ENCODE data around the gene CHST2.
"Not testable (repeated sequence)": the region's sequence is repeated elsewhere in the genome, so short reads cannot be mapped to it uniquely, and the experiment has no call there.

CHST2 gene

DNA sequence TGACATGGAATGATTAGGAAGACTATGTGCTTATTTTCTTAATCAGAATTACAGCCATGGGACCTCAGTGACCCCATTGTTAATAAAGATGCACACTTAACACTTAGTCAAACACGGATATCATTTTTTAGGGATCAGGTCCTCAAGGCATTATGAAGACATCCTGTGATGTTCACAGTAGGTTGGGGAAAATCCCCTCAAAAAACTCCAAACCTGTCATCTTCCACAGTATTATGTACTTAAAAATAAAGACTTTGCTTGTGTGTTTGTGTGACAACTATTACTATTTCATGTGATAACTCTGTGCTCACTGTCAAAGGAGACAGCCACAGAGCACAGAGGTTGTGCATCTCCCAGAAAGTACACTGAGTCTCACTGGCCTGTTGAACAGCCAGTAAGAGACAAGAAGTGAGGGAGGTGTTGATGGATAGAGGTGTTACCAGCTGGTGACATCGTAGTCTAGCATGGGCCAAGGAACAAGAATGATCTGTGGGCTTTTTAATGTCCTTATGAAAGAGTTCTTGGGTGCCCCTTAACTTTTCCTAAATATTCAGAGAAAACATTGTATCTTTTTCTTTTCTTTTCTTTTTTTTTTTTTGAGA is 18.0 kb downstream of the CHST2 start:
- no peak for DNase-seq

- DNase-seq, result no peak
Measured at GRCh38 chr3:143138953-143139352, 19.4 kb downstream of the CHST2 start.

DNA sequence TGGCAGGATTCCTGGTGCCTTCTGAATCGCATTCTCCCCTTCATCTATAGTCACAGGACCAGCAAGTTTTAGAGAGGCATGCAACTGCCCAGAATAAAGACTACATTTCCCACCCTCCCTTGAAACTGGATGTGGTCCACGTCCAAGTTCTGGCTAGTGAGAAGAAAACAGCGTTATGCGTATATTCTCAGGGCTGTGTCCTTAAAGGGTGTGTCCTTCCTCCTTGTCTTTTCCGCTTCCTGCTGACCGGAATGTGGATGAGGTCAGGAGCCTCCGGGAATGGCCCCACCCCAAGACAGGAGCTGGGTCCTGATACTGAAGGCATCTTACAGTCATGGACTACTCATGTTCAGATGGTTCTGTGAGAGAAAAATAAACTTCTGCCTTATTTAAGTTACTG is 20.2 kb downstream of the CHST2 start:
- DNase-seq, result peak in 1 of 2 experiments; percentile 20

- DNase-seq, result no peak
Measured at GRCh38 chr3:143140550-143140949, 21.0 kb downstream of the CHST2 start.

DNA sequence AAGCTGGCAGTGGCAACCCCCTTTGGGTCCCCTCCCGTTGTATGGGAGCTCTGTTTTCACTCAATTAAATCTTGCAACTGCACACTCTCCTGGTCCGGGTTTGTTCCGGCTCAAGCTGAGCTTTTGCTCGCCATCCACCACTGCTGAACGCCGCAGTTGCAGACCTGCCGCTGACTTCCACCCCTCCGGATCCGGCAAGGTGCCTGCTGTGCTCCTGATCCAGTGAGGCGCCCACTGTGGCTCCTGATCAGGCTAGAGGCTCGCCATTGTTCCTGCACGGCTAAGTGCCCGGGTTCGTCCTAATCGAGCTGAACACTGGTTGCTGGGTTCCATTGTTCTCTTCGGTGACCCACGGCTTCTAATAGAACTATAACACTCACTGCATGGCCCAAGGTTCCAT is 22.8 kb downstream of the CHST2 start:
- no peak for DNase-seq

DNA sequence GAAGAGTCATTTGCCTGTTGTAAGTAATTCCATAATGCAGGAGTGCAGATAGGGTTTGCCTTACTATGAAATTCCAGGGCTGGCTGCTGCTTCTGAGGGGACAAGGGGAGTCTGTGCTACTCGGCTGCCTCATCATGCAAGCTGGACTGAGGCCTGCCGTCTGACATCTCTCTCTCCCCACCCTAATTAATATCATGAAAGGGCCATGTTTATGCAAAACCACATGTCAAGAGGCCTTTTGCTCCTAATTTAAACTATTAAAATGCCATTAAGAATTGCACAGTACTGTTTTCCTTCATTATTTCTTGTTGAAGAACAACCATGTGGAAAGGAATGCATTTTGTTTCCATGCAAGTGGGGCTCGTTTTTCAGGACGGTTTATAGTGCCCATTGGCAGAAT is 26.3 kb downstream of the CHST2 start:
- no peak for DNase-seq

GRCh38 chr3:143146486-143147274 is 27.1 kb downstream of the CHST2 start:
- DNase-seq, result no peak

GRCh38 chr3:143147707-143148106 is 28.1 kb downstream of the CHST2 start:
- no peak for DNase-seq

GRCh38 chr3:143150071-143150470 is 30.5 kb downstream of the CHST2 start:
- DNase-seq, result no peak

GRCh38 chr3:143151004-143151731 is 31.6 kb downstream of the CHST2 start:
- DNase-seq, result peak in 1 of 2 experiments; percentile 44

DNA sequence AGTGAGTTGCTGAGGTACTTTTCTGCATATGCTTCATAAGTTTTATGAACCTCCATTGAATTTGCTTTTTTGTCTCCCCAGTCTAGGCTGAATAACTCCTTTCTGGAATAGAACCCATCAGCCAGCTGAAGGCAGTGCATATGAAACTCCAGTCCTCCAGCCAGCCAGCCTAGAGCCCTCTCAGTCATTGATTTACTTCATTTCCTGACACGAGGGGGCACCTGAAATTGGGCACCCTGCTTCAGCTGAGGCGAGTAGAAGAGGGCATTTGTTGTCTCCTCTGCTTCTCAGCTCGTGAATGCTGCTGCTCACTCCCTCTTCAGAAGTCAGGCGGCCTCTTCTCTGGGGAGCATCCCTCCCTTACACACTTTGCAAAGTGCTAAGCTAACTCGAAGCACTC is 32.5 kb downstream of the CHST2 start:
- DNase-seq, result no peak

- no peak for DNase-seq
Measured at GRCh38 chr3:143155756-143156155, 36.2 kb downstream of the CHST2 start.

DNA sequence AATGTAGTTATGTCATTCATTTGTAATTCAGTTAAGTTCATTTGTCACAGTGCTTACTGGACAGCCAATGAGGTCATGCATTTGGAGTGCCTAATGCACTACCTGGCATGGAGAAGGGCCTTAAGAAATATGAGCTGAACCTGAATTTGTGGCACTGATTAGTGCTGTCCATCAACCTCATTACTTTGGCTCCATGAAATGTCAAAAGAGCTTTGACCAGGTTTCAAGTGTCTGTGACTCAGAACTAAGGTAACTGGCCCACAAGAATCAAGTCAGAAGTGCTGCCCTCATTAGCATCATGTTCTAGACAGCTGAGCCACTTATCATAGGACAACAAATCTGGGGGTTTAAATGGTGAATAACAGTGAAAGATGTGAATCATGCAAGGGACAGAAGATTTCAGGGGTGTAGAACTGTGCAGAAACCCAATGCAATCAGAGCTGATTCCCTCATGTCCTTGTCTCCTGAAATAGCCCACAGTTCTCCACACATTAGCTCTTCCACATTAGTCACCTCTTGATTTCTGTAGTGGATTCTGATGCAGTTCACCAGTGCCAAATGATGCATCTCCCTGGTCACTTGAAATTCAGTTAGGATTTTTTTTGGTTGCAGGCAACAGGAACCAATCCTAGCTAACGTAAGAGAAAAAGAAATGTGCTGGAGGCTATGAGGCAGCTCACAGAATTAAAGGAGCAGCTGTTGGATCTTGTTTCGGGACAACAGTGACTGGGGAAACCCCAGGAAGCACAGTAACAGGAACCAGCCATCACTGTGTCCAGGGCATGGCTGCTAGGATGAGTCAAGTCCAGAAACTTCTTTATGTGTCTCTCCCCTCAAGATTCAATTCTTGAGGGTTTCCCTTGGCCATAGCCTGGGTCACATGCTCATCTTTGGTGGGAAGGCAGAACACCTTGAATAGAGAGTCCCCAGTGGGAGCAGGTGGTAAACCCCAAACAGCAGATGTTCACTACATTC is 38.7 kb downstream of the CHST2 start:
- DNase-seq, result no peak

- DNase-seq, result no peak
Measured at GRCh38 chr3:143160437-143160836, 40.9 kb downstream of the CHST2 start.

GRCh38 chr3:143163562-143164100 is 44.1 kb downstream of the CHST2 start:
- no peak for DNase-seq

DNA sequence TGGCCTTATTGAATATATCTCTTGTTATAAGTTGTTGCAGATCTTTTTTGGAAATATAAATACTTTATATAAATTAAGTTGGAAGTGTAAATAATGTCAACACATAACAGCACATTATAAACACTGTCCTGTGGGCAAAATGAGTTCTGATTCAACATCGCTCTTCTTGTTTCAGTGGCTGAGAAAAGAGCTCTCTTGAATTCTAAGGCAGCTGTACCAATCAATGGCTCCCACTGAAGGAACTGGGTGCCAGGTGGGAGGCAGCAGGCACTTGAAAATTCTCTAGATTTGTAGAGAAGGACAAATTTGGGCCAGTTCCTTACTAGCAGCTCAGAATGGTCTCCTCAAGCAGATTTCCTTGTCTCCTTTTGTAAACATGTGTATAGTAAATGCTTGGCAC is 45.6 kb downstream of the CHST2 start:
- no peak for DNase-seq

DNA sequence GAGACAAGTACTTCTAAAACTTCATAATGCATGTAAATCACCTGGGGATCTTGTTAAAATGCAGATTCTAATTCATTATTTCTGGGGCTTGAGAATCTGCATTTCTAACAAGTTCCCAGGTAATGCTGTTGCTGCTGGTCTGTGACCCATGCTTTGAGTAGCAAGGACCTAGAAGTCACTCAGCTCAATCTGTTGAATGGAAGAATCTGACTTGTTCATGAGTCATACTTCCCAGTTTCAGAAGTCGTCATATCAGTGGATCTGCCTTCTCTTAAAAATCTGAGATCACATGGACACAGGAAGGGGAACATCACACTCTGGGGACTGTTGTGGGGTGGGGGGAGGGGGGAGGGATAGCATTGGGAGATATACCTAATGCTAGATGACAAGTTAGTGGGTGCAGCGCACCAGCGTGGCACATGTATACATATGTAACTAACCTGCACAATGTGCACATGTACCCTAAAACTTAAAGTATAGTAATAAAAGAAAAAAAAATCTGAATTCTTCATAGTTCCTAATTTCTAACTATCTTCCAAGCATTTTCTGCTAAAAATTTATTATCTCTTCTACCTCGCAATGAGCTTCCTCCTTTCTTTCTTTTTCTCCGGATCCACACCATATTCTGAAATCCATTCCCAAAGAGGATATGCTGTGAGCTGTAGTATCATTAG is 46.2 kb downstream of the CHST2 start:
- not testable (repeated sequence) for DNase-seq

DNA sequence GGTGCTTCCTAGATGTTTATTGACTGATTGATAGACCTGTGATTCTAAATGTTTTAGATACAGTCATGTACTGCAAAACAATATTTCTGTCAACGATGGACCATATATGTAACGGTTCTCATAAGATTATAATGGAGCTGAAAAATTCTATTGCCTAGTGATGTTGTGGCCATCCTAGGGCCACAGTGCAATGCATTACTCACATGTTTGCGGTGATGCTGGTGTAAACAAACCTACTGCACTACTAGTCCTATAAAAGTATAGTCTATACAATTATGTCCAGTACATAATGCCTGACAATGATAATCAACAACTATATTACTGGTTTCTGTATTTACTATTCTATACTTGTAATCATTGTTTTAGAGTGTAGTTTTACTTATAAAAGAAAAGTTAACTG is 46.8 kb downstream of the CHST2 start:
- no peak for DNase-seq

DNA sequence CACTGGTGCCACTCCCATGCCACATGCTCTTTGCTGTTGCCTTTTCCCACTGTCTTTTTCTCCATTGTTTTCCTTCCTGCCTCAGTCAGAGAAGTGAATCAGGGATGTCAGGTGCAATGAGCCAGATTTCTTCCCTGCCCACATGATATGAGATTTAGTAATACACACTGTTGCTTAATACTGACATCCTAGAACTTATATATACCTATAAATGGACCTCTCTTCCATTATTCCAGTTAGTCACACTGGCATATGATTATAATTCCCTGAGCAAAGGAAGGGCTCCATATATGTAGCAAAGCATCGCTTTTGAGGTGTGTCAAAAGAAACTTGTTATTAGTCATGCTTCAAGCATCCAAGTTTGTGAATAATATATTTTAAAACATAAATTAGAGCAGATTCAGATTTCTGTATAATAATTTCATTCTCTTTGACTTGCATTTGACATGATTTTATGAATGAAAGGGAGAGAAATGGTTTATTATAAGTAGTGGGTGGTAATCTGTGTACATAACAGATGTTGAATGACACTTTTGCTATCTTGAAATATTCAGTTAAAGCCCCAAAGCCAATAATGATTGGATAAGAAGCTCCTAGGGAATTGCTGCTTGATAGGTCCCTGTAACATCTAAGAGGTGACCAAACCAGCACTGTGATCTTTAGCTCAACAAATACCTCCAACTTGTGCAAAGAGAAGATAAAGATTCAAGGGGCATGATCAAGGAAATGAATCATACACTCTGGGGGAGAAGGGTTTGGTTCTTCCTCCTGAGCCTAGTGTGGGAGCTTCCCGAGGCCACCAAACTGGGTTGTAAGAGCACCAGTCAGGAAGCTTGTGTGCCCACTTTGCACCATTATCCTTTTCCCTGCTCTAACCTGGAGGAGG is 48.6 kb downstream of the CHST2 start:
- no peak for DNase-seq

- DNase-seq, result no peak
Measured at GRCh38 chr3:143168855-143169192, 49.3 kb downstream of the CHST2 start.

GRCh38 chr3:143170074-143170473 is 50.5 kb downstream of the CHST2 start:
- DNase-seq, result no peak

Measured in NCI-H446 (cell line).